HG02885 (cell line): Measurements from ENCODE around the gene EPHA4.
"Not testable (repeated sequence)": the region's sequence is repeated elsewhere in the genome, so short reads cannot be mapped to it uniquely, and the experiment has no call there.

Source experiments
- ATAC-seq: cut with Tn5 transposase; IDR thresholded peaks from one replicate; pipeline ENCODE4 v1.9.1; 2021; ENCODE audit warnings: mild to moderate bottlenecking; ENCODE audit not compliant: unreplicated experiment, poor library complexity

EPHA4 gene

DNA sequence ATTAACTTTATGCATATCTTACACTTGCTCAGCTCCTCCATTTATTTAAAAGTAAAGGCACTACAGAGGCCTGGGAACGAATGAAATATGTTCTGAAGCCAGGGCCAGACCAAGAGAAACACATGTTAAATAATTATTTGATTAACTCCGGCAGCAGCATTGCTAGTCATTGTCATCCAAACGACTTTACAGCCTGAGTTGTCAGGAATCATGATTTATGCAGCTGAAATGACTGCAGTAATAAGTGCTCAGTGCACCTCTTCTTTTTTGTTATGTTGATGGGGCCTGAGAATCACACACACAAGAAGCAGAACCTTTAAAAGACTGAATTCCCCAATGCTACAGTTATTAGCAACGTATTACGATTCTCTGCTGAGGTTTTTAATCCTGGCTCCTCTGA, 58.9 kb downstream of the EPHA4 start:
- ATAC-seq: no peak

GRCh38 chr2:221511325-221511724, 60.8 kb downstream of the EPHA4 start:
- not testable (repeated sequence) for ATAC-seq

- ATAC-seq: no peak
These were observed 65.6 kb downstream of the EPHA4 start for GRCh38 chr2:221506469-221506868.

GRCh38 chr2:221505605-221506004, 66.5 kb downstream of the EPHA4 start:
- no peak for ATAC-seq

GRCh38 chr2:221504905-221505304, 67.2 kb downstream of the EPHA4 start:
- no peak for ATAC-seq

GRCh38 chr2:221503965-221504364, 68.1 kb downstream of the EPHA4 start:
- ATAC-seq: no peak

DNA sequence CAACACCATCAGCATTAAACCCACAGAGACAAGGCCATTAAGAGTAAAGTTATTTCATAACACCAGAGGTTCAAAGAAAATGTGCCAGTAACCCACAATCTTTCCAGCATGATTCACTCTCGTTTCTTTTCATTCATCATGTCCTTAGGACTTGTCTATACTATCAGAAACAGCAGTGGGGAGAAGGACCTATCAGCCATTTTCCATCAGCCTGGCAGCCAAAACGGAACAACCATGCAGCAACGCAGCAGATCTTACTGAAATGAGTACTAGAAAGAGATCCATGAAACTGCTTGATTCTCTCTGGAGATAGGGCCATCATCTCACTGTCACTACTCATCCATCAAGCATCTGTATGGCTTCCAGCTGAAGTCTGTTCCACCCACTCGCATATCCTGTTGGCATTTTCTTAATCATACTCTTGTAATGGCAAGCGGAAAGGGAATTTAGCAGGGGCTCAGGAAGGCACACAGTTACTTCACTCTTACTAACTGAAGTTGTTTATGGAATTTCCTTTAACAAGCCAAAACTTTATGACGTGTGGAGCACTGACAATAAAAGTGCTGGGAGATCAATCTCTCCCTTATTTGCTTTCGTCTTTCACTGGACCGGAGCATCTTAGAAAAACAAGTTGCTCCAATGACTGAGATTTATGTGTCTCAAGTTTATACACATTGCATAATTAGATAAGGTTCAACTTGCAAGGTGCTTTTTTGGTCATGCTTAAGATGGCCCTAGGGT, 69.7 kb downstream of the EPHA4 start:
- ATAC-seq: no peak

- no peak for ATAC-seq
These were observed 70.2 kb downstream of the EPHA4 start for GRCh38 chr2:221501883-221502269.

GRCh38 chr2:221501210-221501882, 70.8 kb downstream of the EPHA4 start:
- ATAC-seq: no peak

- no peak for ATAC-seq
These were observed 71.4 kb downstream of the EPHA4 start for GRCh38 chr2:221500501-221501209.

DNA sequence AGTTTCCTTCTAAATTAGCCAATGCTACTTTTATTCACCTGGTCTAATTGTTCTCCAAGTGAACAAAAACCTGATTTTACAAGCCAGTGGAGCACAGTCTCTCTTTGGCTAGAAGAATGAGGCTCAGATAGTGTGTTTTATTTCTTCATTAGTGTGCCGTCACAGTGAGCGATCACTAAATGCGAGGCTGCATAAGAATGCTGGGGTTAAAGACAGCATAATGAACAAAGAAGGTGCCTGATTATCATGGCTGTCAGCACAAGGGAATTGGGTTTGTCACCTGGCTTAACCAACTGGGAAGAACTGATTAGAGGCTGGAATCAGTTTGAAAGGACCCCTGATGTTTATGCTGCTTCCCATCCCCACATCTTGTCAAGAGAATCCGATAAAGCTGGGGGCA, 76.4 kb downstream of the EPHA4 start:
- ATAC-seq: no peak

GRCh38 chr2:221494556-221494955, 77.5 kb downstream of the EPHA4 start:
- no peak for ATAC-seq

DNA sequence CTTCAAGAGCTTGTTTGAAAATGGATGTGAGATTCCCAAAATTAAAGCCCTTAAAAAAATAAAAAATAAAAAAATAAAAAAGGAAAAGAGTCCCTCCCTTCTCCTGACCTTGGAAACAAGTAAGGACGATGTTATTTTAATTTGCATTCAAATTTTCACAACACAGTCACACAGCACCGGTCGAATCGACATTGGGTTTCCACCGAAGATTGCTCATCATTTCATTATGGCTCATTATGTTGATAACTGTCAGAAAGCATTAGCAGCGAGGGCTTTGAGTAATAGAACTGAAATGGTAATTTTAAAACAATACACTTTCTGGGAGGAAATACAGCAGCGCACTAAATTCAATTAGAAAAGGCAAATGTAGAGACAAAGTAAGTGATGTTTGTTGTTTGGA, 78.7 kb downstream of the EPHA4 start:
- ATAC-seq: no peak

GRCh38 chr2:221492636-221493035, 79.5 kb downstream of the EPHA4 start:
- ATAC-seq: no peak

- no peak for ATAC-seq
These were observed 81.5 kb downstream of the EPHA4 start for GRCh38 chr2:221490506-221491060.

DNA sequence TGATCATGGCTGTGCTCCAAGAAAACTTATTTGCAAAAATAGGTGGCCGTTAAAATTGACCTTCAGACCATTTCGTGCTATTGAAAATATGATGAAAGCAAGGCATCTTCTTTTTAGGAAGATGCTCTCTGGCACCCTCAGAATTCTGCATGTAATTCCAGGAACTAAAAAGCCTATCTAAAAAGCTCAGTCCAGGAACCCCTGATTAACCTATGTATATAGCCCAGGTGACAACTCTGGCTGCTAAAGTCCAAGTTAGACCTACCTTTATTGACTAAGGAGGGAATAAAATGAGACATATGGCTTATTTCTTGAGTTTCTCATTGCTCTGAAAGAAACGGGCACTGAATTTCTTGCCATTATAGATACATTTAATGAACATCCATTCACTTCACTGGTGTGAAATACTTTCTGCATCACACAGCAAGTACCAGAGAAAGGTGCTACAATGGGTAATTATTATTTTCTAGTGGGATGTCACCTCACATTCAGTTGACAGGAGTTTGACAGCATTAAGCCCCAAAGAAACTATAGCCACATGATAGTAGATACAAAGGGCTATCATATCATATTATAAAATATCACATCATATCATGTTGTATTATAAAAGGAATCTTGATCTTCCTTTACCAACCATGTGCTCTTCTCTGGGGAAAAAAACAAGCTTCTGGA, 83.8 kb downstream of the EPHA4 start:
- ATAC-seq: no peak

GRCh38 chr2:221486106-221486505, 86.0 kb downstream of the EPHA4 start:
- ATAC-seq: no peak

DNA sequence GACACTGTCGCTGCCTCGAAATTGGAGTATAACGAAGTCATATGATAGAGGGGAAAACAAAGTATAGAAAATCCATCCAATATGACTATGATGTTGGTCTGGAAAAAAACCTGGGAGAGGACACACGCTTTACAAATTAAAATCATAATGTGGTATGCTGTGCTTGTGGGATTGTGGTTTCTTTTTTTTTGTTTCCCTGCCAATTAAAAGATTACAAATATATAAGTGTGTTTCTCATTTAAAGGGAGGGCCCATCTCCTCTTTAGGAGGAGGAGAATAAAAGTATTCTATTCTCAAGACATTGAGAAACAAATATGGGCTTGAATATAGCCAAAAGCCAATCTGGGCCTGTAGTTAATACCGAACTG, 86.6 kb downstream of the EPHA4 start:
- ATAC-seq: no peak

DNA sequence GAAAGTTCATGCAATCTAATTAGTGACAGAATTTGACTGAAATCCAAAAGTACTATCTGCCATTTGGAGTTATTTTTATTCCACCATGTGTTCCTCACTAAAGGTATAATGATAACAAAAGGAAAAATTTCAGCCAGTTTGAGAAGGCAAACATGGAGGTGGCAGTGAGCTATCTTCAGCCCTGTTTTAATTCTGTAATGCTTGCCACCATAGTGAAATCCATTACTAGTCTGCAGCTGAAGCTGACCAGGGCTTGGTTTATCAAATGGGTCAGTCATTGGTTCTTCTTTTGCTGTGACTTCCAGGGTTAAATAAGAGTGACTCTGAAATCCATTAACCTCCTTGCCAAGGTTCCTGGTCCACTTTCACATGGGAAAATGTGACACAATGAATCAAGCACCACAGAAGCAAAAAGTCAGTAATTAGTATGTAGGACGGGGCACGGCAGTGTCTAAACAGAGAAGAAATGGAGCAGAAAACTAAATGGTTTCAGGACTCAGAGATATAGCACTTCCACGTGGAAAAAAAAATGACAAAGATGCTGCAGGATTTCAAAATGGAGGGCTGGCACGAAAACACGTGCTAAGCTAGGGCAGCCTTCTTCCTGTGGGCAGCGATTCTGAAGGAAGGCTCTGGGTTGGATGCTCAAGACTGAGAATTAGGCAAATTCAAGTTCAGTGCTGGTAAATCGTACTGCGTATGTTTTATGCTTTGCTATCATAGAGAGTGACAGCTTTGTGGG, 87.2 kb downstream of the EPHA4 start:
- no peak for ATAC-seq
